ENCODE data around the gene S100A3.

DNA sequence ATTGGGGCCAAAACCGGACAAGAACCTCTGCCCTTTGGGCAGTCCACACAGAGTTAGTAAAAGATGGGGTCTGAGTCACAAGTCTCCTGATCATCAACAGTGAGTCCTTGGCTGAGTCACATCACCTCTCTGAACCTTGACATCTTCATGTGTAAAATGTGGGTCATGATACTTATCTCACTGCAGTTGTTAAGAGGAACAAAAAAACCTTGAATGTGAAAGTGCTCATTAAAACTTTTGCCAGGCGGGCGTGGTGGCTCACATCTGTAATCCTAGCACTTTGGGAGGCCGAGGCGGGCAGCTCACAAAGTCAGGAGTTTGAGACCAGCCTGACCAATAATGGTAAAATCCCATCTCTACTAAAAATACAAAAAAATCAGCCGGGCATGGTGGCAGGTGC, 48.1 kb upstream of the S100A3 start:
- TF ChIP-seq POLR2A (IDR thresholded peaks at IDR 0.05) (no peak), EP300 (IDR thresholded peaks at IDR 0.05) (no peak), CTCF (IDR thresholded peaks at IDR 0.05) (no peak)
